MM.1S (cell line): ENCODE measurements around the gene SHKBP1.

ENCODE experiments used
- CTCF ChIP-seq: fragments of 300-600 bp; sonication (generic); IDR thresholded peaks from 2 replicates; pipeline ENCODE4 v1.5.1; 2016; ENCODE audit warnings: antibody characterized with exemption, low read length, mixed read lengths
- EZH2 ChIP-seq: fragments of 300-600 bp; sonication (generic); optimal IDR thresholded peaks from 2 replicates; pipeline ENCODE3; 2017; ENCODE audit warnings: low read depth, mild to moderate bottlenecking, antibody characterized with exemption, low read length, mixed read lengths

DNA sequence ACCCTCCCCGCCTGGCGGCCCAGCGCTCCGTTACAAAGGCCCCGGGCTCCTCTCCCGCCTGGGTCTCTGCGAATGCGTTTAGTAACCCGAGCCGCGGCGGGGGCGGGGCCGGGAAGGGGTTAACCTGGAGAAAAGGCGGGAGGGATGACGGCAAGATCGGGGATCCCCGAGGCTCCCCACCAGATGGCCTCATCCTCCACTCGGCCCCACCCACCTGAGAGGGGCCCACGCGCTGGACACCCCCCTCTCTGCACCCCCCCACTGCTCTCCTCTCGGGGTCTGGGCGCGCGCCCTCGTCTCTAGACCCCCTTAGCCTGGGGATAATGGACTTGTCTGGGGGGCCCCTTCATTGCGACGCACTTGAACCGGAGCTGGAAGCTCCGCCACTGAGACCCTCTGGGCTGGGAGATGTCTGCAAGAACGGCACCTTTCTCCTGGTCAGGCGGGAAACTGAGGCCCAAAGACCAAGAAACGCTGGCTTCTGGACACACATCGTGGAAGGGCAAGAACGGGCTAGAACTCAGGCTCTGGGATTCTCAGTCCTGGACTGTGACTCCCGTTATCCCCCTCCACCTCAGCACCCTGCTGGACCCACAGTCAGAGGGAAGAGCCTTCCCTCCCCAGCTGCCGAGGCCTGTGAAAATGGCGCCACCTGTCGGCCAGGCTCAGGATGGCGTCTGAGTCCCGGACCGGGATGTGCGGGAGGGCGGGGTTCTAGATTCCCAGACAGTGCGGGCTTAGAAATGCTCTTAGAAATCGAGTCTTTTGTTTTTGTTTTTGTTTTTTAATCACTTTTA is 21.6 kb downstream of the SHKBP1 start:
- TF ChIP-seq EZH2 (no peak), CTCF (peak; percentile 97)
